Measurements from ENCODE around the gene KCNK3.

DNA sequence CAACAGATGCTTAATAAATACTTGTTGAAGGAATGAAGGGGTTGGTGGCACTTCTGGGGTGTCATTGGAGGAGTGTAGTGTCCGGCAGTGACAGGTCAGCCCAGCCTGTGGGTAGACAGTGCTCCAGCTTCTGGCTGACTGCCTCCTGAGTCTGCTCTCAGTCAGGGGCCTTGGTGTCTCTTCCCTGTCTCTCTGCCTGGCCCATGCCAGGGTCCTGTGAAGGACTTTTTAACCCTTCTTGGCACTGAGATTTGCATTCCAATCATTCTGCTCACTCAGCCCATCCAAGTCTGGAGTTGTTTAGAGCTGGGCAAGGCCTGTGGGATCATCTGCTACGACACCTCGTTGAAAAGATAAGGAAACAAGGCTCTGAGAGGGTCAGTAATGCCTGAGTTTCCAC, 1.4 kb upstream of the KCNK3 start:
- TF ChIP-seq, protein P1, sequence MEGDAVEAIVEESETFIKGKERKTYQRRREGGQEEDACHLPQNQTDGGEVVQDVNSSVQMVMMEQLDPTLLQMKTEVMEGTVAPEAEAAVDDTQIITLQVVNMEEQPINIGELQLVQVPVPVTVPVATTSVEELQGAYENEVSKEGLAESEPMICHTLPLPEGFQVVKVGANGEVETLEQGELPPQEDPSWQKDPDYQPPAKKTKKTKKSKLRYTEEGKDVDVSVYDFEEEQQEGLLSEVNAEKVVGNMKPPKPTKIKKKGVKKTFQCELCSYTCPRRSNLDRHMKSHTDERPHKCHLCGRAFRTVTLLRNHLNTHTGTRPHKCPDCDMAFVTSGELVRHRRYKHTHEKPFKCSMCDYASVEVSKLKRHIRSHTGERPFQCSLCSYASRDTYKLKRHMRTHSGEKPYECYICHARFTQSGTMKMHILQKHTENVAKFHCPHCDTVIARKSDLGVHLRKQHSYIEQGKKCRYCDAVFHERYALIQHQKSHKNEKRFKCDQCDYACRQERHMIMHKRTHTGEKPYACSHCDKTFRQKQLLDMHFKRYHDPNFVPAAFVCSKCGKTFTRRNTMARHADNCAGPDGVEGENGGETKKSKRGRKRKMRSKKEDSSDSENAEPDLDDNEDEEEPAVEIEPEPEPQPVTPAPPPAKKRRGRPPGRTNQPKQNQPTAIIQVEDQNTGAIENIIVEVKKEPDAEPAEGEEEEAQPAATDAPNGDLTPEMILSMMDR (IDR thresholded peaks at IDR 0.05; ENCODE audit: low read depth, low read length) = no peak
- no peak for TF ChIP-seq EZH2phosphoT487 (IDR thresholded peaks at IDR 0.05; ENCODE audit: low read depth)

Data from OCI-LY3 (cell line).